GM12878 (cell line): Measurements from ENCODE around the gene COG2.

Source experiments
- CTCF ChIP-seq, 3 experiments: IDR thresholded peaks in 2 of 3; conservative IDR thresholded peaks in 1 of 3; 2 replicates each; pipeline ENCODE4 v1.5.1; 2011; ENCODE audit warnings: low read depth in 3 of 3, low read length in 3 of 3, mild to moderate bottlenecking in 3 of 3, control low read depth in 2 of 3, moderate library complexity in 2 of 3, inconsistent platforms in 1 of 3, mixed read lengths in 1 of 3; ENCODE audit not compliant: control insufficient read depth in 2 of 3, insufficient read depth in 1 of 3; ENCODE audit errors: extremely low read depth in 1 of 3
- EP300 ChIP-seq, 2 experiments: fragments of 150-350 bp in 1 of 2; IDR thresholded peaks; 2 replicates each; pipeline ENCODE4 v1.6.1; 2011 to 2012; ENCODE audit warnings: low read depth in 2 of 2, low read length in 2 of 2, borderline replicate concordance in 1 of 2, improper control_type of control experiment in 1 of 2, inconsistent platforms in 1 of 2; ENCODE audit not compliant: control insufficient read depth in 1 of 2
- HDAC2 ChIP-seq: fragments of 200-600 bp; sonication (generic); IDR thresholded peaks from 2 replicates; pipeline ENCODE4 v1.6.1; 2017
- JUNB ChIP-seq: IDR thresholded peaks from 2 replicates; pipeline ENCODE4 v1.6.1; 2016; ENCODE audit warnings: antibody characterized with exemption, mild to moderate bottlenecking
- PKNOX1 ChIP-seq: fragments of 450-650 bp; IDR thresholded peaks from 2 replicates; pipeline ENCODE4 v1.6.1; 2016; ENCODE audit warnings: mild to moderate bottlenecking
- POLR2AphosphoS2 ChIP-seq: IDR thresholded peaks from 2 replicates; pipeline ENCODE4 v1.6.1; 2011; ENCODE audit warnings: low read depth, mild to moderate bottlenecking, low read length, improper control_type of control experiment, moderate library complexity
- RAD21 ChIP-seq: IDR thresholded peaks from 2 replicates; pipeline ENCODE4 v1.6.1; 2011; ENCODE audit warnings: mild to moderate bottlenecking, low read depth, low read length, moderate library complexity; ENCODE audit not compliant: insufficient read depth
- RCOR1 ChIP-seq: conservative IDR thresholded peaks from 2 replicates; pipeline ENCODE4 v1.6.1; 2012; ENCODE audit warnings: low read depth, low read length, improper control_type of control experiment
- REST ChIP-seq: IDR thresholded peaks from 2 replicates; pipeline ENCODE4 v1.6.1; 2012; ENCODE audit warnings: mild to moderate bottlenecking, low read depth, low read length
- SPI1 ChIP-seq: IDR thresholded peaks from 2 replicates; pipeline ENCODE4 v1.6.1; 2011; ENCODE audit warnings: low read depth, mild to moderate bottlenecking, low read length, moderate library complexity, borderline replicate concordance; ENCODE audit not compliant: insufficient read depth
- TBL1XR1 ChIP-seq: IDR thresholded peaks from 2 replicates; pipeline ENCODE4 v1.6.1; 2012; ENCODE audit warnings: low read depth, low read length, improper control_type of control experiment
- YY1 ChIP-seq: IDR thresholded peaks from 2 replicates; pipeline ENCODE4 v1.6.1; 2011; ENCODE audit warnings: low read depth, mild to moderate bottlenecking, low read length
- ZNF384 ChIP-seq: IDR thresholded peaks from 2 replicates; pipeline ENCODE4 v1.6.1; 2012; ENCODE audit warnings: low read depth, mild to moderate bottlenecking, low read length, improper control_type of control experiment, borderline replicate concordance

GRCh38 chr1:230696218-230696617, 53.9 kb downstream of the COG2 start:
- TF ChIP-seq TBL1XR1 (no peak), CTCF (IDR thresholded peaks at IDR 0.05 in 2 of 3, conservative IDR thresholded peaks at IDR 0.05 in 1 of 3; ENCODE audit: control insufficient read depth in 2 of 3, extremely low read depth in 1 of 3, insufficient read depth in 1 of 3, low read depth in 3 of 3, low read length in 3 of 3) (no peak), PKNOX1 (no peak), SPI1 (no peak), REST (no peak), RAD21 (no peak), ZNF384 (no peak), EP300 (IDR thresholded peaks at IDR 0.05; ENCODE audit: borderline replicate concordance in 1 of 2, control insufficient read depth in 1 of 2, low read depth in 2 of 2, low read length in 2 of 2) (no peak), HDAC2 (no peak), YY1 (no peak), RCOR1 (no peak), JUNB (no peak), POLR2AphosphoS2 (no peak)
